GM18502 (cell line): ENCODE results near the gene CYFIP1.

ENCODE experiments used
- ATAC-seq: cut with Tn5 transposase; IDR thresholded peaks from one replicate; pipeline ENCODE4 v1.9.1; 2021; ENCODE audit warnings: mild to moderate bottlenecking; ENCODE audit not compliant: unreplicated experiment, poor library complexity

Gene CYFIP1

DNA sequence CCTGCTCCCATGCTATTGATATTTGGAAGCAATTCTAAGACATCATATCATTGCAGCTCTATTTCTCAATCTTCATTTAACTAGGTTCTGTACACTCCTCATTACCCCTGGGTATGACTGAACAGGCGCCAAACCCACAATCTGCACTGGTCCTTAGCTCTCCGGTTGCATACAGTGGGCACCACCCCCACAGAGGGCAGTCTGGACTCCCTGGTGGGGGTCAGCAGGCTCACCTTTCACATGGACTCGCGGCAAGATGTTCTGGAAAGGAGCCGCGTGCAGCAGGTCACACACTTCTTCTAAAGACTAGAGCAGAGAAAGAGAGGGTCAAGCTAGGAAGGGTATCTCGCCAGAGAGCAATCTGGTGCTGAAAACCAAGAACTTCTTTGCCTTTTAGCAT, 105.2 kb downstream of the CYFIP1 start:
- ATAC-seq, result no peak

DNA sequence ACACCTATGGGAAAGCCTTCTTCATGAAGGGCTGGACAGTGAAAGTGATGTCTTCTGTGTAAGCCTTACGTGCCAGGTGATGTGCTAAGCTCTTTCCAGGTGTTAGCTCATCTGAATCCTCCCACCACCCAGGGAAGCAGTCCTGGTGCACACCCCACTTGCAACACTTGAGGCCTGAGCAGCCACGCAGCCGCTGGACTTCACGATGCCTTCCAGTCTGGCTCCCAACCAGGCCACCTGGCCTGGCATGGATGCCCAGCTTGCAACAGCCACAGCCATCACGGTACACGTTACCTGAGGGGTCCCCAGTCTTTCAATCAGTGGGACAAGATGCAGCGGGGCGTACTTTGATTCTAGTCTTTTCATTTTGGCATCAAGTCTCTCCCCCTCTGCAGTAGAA, 105.9 kb downstream of the CYFIP1 start:
- ATAC-seq, result no peak

DNA sequence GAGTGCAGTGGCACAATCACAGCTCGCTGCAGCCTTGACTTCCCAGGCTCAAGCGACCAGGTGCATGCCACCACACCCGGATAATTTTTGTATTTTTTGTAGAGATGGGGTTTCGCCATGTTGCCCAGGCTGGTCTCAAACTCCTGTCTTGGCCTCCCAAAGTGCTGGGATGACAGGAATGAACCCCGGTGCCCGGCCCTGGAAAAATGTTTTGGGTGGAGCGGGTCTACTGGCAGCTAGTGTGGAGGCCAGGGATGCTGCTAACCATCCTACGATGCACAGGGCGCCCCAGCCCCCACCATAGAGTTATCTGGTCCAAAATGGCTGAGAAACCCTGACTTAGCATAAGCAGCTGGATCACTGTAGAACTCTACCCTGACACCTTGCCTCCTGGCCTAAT, 106.3 kb downstream of the CYFIP1 start:
- no peak for ATAC-seq

DNA sequence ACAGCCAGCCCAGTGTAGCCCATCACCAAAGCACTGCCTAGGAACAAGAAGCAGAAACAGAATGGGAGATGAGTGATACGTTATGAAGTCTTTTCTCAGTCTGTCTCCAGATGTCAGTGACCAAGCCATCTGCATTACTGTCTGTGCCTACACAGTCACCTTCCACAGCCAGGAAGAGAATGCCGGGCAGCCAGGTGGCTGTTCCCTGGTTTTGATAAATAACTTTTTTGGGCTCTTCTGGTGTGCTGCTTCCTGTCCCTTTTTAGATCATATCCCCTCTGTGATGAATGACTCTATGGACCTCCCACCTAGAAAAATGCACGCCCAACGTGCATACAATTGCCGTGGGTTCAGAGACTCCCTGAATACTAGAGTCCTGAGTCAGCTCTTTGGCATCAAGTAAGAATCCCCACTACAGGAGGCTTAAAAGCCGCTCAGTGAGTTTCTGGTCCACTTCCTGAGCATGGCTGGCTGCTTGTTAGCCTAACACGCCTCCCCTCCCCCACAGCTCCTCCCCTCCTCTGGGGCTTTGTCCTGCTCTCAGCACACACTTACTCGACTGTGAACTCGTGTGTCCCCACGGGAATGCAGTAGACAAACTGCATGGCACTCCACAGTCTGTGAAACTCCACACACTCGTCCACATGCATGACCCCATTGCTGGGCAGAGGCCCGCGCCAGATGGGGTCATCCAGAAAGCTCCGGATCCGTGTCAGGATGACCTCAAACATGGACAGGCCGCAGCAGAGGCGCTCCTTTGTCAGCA, 107.0 kb downstream of the CYFIP1 start:
- no peak for ATAC-seq

DNA sequence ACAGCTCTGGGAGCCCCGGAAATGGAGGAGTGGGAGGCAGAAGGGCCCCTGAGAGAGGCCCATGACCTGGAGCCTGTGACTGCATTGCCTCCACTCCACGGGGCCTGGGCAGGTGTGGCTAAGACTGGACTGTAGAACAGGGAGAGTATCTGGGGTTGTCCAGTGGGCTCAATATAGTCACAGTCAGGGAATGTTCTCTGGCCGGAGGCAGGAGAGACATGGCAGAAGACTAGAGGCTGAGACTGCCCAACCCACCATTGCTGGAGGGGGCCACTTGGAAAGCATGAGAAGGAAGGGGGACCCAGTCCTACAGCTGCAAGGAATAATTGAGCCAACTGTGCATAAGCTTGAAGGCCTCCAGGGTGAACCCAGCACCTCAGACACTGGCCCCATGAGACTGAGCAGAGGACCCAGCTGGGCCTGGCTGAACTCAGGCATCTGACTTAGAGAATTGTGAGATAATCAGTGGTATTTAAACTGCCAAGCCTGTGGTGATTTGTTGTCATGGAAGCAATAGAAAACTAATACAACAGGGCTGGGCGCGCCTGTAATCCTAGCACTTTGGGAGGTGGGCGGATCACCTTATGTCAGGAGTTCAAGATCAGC, 108.6 kb downstream of the CYFIP1 start:
- ATAC-seq, result no peak

DNA sequence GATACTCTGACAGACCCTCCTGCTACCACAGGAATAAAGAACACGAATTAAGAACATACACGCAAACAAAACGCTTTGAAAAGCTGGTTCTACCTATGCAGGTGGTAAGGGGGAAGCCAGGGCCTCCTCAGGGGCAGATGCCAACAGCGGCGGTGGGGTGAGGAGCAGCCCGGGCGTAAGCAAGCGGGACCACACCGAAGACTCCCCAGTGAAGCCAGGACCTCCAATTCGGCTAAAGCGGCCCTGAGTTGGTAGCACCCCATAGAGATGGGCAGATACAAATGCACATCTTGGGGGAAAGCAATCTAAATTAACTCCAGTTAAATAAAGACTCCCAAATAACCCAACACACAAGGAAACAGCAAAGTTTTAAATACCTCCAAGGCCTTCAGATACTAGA, 109.3 kb downstream of the CYFIP1 start:
- ATAC-seq, result no peak

DNA sequence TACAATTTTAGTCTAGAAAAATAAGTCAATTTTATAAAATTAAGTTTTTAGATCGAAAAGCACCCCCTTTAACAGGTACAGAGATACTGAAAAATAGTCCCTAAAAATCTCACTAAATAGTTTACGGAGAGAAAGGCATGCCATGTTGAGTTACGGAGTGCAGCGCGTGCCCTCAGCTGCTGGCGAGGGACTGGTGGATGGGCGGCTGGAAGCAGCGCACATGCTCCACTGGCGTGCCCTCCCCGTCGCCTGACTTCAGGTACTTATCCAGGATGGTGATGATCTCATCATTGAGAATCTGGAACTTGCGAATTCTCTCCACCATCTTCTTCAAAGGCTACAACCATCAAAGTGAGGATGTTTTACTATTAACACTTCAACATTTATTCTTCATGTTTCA, 110.3 kb downstream of the CYFIP1 start:
- ATAC-seq, result no peak

DNA sequence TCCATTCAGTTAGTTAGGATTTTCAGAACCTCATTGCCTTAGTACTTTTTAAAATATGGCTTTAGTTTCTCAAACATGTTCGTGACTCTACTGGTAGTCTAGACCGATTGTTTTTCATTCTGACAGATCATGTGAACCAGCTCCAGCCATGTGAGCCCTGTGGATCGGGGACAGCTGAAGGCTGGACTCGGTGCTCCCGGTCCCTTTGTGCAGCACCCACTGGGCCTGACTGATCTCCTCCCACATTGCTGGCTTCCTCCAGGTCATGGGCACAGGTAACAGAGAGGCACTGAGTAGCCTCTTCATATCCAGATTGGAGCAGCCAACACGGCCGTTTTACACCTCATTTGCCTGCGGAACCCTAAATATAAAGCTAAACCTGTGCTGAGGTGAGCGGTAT, 111.2 kb downstream of the CYFIP1 start:
- ATAC-seq, result no peak

DNA sequence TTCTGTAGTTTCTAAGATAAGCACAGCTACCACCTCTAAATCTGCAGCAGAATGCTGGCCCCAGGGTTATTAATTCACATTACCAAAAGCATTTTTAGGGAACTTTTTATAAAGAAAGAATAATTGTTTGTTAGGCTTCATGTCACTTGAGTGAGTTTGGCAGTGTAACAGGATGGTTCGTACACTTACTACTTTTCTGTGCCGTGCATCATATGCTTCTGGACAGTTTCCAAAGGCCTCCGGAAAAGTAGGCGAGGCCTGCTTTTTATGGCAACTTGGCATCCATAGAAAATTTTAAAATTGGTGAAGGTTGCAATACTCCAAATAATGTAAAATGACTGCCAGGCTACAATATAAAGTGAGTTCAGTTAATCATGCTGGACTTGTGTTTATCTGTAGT, 111.7 kb downstream of the CYFIP1 start:
- ATAC-seq, result no peak

DNA sequence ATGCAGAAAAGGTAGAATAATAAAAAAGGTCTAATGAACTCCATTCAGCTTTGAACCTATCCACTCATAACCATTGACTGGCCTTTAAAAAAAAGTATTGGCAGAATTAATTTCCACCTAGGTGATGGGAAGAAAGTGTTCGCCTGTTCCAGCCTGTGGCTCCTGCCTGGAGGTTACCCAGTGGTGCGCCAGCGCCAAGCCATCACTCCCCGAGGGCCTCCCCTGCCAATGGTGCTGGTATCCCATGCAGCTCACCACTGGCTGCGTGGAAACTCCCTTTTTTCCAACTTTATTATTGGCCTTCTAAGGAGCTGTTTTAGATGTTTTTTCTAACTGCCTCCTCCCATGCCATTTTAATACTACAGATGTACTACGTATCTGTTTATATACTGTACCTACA, 112.3 kb downstream of the CYFIP1 start:
- ATAC-seq, result no peak

DNA sequence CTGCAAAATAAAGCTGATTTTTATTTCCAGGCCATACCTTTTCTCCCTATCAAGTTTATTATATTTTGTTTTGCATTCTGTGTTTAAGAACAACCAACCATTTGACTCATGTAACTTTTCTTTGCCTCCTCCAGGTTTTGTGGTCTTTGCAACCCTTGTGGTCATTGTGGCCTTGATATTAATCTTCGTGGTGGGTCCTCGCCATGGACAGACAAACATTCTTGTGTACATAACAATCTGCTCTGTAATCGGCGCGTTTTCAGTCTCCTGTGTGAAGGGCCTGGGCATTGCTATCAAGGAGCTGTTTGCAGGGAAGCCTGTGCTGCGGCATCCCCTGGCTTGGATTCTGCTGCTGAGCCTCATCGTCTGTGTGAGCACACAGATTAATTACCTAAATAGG, 114.1 kb downstream of the CYFIP1 start:
- ATAC-seq, result no peak

DNA sequence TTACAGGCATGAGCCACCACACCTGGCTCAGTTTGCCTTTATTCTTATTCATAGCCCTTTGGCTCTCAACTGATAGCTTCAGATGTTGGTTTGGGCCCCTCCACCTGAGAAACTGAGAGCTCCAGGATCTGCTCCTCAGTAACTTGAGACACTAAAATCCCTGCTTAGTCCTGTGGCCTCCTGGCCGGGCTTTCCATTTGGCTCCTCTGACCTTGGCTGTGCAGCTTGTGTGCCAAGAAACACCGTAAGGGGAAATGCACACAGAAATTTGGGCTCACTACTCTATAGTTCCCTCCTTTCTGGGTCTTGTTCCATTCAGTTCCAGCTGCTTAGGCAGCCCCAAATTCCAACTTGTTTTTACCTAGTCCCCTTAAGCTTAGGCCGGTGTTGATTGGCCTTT, 116.8 kb downstream of the CYFIP1 start:
- ATAC-seq, result no peak

DNA sequence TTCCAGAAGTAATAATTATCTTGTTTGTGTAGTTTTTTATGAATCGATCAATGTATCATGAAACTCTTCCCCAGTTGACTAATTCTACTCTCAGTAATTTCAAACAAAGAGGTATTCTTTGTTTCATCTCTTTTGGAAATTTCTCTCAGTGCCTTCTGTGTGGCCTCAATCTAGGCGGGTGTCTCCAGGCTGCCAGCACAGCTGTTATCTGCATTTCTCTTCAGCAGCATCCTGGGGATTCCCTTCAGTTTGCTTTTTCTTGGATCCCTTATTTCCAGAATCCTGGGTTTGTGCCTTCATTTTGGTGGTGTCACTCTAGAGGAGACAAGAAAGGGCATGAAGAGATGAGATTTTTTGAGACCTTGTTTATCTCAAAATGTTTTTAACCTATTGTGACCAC, 119.0 kb downstream of the CYFIP1 start:
- no peak for ATAC-seq

DNA sequence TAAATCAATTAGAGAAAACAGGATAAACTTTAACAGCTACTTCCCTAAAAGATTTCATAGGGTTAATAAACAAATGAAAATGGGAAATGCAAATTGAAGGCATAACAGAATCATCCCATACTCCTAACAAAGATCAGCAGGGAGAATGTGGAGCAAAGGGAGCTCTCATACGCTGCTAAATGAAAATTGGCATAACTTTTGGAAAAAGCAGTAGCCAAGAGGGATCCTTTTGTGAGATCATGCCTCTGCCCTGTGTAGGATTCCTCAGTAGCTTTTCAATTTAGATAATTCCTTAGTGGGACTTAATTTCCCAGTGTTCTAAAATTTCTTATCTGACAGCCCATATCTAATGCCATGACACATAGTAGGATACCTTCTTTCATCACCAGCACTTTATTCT, 123.5 kb downstream of the CYFIP1 start:
- no peak for ATAC-seq

DNA sequence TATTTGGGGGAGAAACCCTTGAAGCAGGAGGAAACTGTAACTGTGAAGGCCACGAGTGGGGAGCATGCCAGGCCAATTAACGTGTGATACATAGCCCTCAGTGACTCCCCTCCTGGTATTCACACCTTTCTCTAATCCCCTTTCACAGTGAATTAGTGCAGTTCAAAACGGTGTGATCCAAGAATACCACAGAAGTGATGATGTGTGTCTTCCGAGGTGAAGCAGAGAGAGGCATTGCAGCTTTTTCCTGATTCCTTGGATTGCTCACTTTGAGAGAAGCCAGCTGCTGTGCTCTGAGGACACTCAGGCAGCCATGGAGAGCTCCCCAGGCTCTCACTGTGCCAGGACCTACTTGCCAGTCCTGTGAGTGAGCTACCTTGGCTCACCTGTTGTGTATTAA, 124.4 kb downstream of the CYFIP1 start:
- ATAC-seq, result no peak

DNA sequence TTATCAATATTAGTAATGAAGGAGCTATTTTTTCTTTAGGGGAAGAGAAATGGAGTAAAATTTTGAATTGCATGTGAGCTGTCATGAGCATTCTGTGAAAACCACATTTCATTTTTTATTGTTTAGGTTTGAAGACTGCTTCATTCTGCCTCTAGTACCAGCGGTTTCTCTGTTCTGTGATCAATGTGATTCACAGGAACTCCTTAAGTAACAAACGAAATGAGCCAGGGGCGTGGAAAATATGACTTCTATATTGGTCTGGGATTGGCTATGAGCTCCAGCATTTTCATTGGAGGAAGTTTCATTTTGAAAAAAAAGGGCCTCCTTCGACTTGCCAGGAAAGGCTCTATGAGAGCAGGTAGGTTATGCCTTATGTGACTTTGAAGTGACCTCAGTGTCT, 128.7 kb downstream of the CYFIP1 start:
- no peak for ATAC-seq

DNA sequence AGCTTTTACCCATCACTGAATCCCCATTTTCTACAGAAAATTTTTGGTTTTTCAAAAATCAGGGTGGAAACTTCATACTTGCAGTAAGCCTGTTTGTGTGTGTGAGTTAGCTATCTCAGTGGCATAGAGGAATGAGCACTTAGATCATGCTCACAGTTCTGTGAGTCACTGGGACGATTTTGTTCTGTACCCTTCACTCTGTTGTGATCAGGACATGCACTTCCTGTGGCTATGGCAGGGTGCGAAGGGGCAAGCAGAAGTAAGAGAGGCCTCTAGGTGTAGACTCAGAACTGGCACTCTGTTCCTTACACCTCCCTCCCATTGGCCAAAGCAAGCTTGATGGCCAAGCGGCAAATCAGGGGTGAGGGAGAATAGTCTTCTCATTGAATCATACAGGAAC, 130.1 kb downstream of the CYFIP1 start:
- ATAC-seq, result no peak

DNA sequence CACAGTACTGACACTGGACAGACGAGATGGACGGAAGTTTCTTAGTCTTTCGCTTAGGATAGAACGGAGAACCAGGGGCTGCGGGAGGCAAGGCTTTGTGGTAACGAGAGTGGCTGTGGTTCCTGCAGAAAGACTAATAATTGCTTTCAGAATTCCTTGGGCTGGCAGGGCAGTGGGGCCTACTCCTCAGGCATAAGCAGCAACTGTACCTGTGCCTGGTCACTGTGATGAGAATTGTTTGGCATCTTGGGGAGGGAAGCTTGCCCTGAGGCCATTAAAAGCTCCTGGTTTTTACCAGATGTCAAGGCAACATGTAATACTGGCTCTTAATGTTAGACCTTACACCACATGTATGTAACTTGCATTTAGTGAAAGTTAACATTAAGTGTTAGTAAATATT, 134.1 kb downstream of the CYFIP1 start:
- ATAC-seq, result no peak

DNA sequence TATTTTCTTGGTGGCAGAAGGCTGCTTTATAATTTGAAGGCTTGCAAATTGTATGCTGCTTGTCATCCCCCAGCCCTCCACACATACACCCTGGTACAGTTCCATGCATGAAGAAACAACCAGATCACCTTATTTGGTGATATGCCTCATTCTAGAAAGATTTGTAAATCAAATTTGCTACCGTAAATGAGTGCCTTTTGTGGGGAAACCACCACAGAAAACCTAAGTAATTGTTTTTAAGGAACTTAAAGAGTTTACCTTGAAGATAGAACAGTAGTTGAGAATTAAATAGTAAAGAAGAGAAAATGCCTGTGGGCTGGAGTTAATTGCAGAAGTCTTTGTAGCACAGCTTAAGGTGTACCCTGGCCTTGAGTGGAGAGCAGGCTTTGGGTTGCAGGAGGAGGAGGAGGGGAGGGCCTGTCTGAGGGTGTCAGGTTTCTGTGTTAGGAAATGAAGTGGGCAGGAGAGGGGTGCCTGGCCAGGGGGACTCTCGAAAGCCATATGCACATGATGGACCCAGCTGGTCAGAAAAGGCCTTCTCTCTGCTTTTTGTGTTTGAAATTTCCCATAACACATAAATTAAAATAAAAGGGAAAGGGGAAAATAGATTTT, 134.8 kb downstream of the CYFIP1 start:
- no peak for ATAC-seq

DNA sequence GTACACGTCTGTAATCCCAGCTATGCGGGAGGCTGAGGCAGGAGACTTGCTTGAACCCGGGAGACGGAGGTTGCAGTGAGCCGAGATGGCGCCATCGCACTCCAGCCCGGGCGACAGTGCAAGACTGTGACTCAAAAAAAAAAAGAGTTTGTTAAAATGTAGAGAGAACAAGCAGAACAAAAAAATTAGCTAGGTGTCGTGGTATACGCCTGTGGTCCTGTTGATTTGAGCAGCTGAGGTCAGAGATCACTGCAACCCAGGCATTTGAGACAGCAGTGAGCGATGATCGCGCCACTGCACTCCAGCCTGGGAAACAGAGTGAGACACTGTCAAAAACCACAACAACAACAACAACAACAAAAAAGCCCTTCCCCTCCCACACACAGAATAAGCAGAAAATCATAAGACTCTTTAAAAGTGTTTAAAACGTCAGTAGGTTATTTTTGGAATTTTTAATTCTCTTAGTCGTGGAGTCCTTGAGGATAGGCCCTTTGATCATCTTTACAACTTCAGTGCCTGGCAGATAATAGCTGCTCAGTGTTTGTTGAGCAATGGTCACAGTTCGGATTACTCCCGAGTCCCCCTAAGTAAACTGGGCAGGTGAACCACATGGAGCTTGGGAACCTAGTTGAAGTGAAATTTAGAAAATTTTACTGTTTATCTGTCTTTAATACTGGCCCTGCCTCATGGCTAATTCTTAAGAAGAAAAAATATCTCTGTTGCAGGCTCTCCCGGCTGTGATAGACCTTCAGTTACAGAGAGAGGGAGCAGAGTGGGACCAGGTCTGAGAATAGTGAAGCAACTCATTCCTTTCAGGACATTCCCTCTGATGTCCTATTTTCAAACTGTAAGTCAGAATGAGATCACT, 135.5 kb downstream of the CYFIP1 start:
- no peak for ATAC-seq
